ENCODE measurements around the gene MSRB1.
"Not testable (repeated sequence)": the region's sequence is repeated elsewhere in the genome, so short reads cannot be mapped to it uniquely, and the experiment has no call there.

Gene MSRB1

DNA sequence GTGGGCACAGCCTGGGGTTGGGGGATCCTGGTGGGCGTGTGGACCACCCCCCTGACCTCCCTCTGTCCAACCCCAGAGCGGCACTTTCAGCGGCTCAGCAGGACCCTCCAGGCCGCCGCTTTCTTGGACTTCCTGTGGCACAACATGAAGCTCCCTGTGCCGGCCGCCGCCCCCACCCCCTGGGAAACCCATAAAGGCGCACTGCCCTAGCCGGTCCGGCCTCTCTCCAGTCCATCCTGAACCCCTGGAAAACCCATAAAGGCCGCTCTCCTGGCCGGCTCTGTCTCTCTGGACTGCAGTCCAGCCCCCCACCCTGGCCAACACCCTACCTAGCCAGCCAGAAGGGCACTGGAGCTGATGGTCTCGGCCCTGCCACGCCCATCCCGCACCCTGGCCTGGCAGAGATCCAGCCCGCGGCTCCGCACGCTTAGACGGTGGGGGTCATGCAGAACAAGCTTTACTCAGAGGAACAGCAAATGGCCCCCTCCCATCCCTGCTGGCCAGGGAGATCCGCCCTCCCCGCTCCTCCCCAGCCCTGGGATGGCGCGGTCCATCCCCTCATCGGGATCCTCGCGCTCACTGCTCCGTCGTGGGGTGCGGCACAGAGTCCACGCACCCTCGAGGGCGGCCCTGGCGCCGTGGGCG is 35.6 kb upstream of the MSRB1 start:
- no peak for DNase-seq

DNA sequence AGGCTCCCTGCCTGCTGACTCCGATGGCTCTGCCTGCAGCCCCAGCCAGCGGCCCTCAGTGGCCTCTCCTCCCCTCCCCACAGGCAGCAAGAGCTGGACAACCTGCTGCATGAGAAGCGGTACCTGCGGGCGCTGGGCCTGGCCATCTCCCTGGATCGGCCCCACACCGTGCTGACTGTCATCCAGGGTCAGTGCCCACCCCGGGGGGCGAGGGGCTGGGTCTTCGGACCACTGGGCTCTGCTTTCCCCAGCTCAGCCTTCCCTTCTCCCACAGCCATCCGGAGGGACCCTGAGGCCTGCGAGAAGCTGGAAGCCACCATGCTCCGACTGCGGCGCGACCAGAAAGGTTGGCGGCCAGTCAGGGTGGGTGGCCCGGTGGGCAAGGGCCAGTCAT is 34.9 kb upstream of the MSRB1 start:
- no peak for DNase-seq

DNA sequence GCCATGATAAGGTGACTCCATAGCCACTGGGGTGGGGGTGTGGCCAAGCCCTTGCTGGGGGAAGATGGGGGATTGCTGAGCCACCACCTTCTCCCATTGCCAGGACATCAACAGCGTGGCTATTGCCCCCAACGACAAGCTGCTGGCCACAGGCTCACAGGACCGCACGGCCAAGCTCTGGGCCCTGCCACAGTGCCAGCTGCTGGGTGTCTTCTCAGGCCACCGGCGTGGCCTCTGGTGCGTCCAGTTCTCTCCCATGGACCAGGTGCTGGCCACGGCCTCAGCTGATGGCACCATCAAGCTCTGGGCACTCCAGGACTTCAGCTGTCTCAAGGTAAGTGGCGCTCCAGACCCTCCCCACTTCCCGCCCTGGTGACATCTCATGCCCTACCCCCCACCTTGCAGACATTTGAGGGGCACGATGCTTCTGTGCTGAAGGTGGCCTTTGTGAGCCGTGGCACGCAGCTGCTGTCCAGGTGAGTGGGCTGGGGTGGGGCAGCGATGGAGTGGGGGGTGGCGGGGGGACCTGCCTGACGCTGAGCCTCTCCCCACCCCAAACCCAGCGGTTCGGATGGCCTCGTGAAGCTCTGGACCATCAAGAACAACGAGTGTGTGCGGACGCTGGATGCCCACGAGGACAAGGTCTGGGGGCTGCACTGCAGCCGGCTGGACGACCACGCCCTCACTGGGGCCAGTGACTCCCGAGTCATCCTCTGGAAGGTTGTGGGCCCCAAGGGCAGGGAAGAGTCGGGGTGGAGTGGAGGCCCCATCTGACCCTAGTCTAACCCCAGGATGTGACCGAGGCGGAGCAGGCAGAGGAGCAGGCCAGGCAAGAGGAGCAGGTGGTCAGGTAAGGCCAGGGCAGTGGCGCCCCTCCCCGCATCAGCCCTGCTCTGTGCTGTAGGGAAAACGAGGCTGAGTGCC is 34.2 kb upstream of the MSRB1 start:
- DNase-seq, result no peak

DNA sequence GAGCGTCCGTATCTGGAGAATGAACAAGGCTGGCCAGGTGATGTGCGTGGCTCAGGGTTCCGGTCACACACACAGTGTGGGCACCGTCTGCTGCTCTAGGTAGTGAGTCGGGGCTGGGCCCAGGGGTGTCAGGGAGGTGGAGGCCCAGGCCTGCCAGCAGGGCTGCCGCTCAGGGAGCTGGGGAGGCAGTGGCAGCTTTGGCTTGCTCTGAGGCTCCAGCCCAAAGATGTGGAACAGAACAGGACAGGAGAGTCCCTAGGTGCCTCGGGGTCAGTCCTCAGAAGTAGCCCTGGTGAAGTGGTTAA is 33.2 kb upstream of the MSRB1 start:
- no peak for DNase-seq

DNA sequence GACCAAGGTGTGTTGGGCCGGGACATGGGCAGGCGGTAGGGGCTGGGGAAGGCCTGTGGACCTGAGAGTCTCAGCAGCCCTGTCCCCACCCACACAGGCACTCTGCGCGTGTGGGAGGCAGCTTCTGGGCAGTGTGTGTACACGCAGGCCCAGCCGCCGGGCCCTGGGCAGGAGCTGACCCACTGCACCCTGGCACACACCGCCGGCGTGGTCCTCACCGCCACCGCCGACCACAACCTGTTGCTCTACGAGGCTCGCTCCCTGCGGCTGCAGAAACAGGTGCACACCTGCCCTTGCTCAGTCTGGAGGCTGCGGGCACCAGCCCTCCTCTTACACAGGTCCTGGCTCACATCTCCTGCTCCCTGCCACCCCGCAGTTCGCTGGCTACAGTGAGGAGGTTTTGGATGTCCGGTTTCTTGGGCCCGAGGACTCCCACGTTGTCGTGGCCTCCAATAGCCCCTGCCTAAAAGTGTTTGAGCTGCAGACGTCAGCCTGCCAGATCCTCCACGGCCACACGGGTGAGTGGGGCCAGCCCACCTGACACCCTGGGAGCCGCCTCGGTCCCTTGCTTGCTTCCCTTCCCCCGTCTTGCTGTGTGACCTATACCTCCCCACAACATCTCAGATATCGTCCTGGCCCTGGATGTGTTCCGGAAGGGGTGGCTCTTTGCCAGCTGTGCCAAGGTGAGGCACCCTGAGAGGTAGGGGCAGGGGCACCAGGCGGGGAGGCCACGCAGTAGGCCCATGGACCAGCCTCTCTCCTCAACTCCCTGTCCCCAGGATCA is 32.6 kb upstream of the MSRB1 start:
- no peak for DNase-seq

DNA sequence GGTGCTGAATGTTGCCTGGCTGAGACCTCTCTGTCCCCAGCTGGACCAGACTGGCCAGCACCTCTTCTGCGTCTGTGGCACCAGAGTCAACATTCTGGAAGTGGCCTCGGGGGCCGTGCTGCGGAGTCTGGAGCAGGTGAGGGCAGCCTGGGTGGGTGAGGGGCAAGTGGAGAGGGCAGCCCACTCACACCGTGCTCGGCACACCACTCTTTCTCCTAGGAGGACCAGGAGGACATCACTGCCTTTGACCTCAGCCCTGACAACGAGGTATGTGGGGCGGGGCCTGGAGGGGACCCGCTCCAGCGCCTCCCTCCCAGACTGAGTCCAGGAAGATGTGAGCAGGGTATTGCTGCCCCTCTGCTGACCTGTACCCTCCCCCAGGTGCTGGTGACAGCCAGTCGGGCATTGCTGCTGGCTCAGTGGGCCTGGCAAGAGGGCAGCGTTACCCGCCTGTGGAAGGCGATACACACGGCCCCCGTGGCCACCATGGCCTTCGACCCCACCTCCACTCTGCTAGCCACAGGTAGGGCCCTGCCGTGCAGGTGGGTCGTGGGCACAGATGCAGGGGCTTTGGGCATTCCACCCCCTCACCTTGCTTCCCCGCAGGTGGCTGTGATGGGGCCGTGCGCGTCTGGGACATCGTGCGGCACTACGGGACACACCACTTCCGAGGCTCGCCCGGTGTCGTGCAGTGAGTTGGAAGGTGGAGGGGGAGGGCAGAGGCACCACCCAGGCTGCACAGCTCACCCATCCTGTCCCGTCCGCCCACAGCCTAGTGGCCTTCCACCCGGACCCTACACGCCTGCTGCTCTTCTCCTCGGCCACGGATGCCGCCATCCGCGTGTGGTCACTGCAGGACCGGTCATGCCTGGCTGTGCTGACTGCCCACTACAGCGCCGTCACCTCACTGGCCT is 31.4 kb upstream of the MSRB1 start:
- DNase-seq, result no peak

DNA sequence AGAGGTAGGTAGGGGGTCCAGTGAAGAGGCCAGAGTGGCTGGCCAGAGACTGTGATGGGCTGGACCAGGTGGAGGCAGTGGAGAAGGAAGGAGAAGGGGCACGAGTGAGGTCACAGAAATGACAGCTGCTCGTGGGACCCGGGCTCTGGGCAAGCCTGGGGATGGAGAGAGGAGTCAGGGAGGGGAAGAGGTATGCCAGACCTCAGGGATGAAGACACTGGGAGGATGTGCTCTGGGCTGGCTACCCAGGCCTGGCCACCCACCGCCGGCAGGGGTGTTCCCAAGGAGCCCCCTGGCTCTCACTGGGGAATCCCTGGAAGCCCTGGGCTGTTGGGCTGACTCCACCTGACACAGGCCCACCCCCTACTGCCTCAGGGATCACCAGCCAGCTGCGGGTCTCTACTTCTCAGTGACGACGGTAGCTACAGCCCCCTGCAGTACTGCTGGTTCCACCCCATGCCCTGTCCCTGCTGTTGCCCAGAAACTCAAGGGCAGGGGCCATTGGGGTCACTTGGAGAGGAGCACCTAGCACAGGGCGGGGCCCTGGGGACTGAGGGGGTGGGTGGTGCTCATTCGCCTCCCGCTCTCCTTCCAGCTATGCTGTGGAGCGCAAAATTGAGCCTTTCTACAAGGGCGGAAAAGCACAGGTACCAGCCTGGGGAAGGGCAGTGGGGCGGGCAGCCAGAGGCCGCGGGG is 30.6 kb upstream of the MSRB1 start:
- no peak for DNase-seq

DNA sequence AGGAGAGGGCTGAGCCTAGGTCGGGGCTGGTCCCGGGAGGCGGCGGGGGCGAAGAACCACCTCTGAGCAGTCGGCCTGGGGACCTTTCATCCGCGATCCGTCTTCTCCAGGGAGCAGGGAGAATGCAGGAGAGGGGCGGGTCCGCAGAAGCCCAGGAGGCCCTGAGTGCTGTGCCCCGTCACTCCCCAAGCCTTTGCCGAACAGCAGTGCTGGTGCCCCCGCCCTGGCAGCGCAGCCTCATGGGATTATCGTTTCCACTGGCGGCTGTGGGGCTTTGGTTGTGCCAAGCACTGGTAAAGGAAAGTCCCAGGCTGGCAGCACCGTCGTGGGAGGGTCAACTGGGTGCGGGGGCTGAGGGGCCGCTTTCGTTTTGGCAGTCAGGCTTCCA is 29.5 kb upstream of the MSRB1 start:
- DNase-seq, result no peak

DNA sequence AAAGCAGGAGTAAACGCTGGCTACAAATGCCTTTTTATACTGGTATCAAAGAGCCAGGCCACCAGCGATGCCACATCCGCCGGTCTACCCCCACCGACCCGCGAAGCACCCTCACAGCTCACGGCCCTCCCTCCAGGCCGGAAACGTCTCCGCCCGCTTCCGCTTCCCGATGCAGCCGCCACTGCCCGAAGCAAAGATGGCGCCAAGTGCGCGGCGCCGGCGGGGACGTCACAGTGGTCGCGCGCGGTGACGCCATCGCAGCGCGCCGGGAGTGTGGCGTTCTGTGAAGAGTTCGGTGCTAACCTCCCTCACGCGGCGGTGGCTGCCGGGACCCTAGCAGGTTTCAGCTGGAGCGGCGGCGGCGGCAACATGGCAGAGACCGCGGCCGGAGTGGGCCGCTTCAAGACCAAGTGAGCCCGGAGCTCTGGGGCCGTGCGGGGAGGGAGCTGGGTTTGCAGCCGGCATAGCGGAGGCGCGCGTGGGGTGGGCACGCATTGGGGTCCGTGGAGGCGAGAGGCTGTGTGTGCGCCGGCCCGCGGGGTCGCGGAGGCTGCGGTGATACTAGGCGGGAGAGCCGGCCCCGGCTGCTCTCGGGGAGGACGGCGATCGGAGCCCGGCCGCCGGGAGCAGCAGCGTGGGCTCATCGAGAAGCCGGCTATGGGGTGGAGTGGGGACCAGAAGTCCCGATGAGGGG is 28.9 kb upstream of the MSRB1 start, which contains the start of gene TBL3:
Gene TBL3, plus strand, starts transcription at position 258 of the 694 bp plus-strand sequence. Its CDS starts 112 bp downstream, at position 370.
- DNase-seq, result peak; percentile 97

DNA sequence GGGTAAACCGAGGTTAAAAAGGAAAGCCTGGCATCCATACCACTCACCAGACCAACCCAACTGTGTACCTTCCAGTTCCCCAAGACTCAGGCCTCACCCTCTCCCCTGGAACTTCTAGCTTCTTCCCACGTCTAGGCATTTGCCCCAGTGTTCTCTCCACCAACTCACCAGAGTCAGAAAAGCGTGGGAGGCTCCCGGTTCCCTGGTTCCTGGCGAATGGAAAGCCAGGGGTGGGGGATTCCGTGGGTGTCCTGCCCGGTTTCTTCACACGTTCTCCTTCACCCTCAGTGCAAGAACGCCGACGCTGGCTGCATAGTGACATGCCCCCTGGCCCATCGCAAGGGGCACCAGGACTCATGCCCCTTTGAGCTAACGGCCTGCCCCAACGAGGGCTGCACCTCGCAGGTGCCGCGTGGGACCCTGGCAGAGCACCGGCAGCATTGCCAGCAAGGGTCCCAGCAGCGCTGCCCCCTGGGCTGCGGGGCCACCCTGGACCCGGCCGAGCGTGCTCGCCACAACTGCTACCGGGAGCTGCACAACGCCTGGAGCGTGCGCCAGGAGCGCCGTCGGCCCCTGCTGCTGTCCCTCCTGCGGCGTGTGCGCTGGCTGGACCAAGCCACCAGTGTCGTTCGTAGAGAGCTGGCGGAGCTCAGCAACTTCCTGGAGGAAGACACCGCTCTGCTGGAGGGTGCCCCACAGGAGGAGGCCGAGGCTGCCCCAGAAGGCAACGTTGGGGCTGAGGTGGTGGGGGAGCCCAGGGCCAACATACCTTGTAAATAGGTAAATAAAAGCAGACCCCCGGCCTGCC is 25.4 kb upstream of the MSRB1 start:
- DNase-seq, result no peak

DNA sequence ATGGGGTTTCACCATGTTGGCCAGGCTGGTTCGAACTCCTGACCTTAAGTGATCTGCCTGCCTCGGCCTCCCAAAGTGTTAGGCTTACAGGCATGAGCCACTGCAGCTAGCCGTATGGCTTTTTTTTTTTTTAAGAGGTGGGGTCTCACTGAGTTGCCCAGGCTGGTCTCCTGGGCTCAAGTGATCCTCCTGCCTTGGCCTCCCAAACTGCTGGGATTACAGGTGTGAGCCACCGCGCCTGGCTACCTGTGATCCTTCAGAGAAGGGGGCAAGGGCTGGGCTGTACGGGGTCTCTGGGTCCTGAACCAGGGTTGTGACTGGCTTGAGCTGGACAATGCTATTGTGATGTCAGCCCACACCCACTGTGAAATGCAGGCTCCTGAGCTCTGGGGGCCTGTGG is 23.5 kb upstream of the MSRB1 start, which contains the start of gene RNF151:
Gene RNF151, plus strand, starts transcription at position 397 of the 400 bp plus-strand sequence. CDS start 26 bp downstream, outside the sequence.
- DNase-seq, result no peak

DNA sequence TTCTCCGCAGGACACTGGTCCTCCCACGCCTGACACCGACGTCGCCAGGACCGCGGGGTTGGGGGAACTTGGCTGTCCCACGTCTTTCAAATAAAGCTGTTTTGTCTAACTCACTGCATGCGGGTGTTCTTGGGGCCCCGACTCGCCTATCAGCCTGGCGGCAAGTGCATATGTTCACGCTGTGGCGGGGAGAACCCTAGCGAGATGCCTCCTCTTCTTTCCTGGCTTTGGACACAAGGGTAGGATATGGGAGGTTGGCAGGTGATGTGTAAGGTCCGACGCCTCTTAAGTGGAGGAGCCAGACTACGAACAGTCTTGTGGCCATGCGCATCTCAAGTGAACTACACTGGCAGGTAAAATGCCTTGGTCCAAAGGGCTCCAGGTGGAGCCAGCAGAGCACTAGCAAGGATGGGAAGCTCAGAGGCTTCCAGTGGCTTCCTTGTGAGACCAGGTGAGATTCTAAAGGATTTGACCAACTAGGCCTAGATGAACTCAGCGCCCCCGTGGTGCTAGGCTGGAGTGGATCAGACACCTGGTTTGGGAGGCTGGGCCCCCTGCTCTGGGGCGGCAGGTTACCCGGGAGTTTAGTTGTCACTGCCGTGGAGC is 22.5 kb upstream of the MSRB1 start:
- no peak for DNase-seq

DNA sequence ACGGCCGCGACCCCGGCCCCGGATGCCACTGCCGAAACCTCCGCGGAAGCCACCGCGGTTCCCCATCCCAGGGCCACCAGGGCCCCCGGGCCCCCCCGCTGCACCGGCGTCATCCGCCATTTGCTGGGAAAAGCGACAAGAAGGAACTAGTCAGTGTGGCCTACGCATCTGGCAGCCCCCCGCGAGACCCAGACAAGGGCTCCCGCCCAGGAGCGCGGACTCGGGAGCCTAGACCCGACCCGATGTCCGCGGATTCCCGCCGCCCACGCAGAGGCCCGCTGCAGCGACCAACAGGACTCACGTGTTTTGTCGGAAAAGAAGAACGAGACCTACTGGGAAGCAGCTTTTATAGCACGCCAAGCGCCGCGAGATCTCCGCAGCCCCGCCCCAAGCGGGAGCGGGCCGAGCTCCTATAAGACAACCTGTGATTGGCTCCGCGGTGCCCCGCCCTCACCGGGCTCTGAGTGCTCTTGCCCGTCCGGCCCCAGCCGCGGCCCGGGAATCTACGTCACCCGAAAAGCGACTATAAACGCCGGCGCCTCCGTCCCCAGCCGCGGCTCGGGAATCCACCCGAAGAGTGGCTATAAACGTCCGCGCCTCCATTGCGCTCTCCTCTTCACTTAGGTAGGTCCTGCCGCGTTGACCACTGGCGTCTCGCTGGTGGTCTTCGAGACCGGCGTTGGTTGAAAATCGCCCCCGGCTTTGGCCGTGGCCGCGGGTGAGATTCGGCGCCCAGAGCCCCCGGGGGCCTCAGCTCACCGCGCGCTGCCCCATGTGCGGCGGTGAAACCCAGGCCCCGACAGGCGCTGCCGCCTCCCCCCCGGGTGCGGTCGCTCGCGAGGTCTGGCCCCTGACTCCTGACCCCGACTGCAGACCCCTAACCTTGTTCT is 21.8 kb upstream of the MSRB1 start, which contains the start of gene RPS2:
Gene RPS2, minus strand, starts transcription at position 321 of the 890 bp plus-strand sequence. Its CDS starts 201 bp downstream, at position 120.
- DNase-seq, result peak; percentile 98

DNA sequence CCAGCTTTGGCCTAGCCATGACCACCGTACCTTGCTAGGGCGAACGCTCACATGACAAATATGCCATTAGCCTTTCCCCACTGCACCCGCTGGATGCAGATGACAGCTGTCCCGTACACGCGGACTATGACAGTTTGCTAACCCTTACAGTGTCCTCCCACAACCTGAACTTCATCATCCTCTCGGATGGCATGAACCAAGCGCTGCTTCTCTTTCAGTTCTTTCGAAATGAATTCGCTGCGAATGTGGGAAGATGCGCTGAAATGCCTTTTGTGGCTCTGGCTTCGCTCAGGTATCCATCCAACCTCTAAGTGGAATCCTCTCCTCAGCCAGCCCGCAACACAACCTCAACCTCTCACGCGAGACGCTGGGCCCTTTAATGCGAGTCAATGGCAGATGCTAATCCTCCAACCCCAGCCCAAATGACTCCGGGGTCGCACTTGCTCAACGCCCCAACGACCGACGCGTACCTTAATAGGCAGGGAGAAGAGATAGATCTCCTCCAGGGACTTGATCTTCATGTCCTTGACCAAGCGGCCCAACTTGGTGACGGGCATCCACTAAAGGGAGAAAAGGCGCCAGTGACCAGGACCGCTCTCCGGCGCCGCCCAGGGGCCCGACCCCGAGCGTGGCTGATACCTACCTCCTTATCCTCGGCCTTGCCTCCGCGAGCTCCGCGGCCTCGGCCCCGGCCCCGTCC is 21.0 kb upstream of the MSRB1 start:
- no peak for DNase-seq

DNA sequence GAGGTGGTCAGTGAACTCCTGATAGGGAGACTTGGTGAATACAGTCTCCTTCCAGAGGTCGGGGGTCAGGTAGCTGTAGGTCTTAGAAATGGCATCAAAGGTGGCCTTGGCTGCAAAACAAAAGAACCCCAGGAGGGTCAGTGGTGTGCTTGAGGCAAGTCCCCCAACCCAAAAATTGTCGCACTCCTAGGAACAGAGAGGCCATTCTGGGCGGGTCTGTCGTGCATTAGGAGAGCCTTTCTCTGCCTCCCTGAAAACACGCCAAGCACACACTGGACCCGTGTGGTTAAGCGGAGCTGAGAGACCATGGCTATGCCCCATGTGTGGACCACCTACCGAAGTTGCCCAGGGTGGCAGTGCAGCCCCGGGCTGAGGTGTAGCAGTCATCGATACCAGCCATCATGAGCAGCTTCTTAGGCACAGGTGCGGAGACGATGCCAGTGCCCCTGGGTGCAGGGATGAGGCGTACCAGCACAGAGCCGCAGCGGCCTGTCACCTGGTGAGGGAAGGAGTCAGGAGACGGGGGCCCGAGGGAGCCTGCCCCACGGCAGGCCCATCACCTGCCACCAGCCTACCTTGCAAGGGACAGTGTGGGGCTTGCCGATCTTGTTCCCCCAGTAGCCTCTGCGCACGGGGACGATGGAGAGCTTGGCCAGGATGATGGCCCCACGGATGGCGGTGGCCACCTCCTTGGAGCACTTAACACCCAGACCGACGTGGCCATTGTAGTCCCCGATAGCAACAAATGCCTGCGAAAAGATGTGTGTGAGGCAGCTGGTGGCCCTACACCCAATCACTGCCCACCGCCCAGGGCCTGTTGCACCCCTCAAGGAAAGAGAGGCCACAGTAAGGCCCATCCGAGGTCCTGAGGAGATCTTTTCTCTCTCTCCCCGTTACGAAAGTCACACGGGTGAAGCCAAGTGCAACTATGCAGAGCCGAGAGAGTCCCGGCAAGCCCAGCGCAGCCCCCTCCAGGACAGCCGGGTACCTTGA is 19.5 kb upstream of the MSRB1 start:
- not testable (repeated sequence) for DNase-seq

DNA sequence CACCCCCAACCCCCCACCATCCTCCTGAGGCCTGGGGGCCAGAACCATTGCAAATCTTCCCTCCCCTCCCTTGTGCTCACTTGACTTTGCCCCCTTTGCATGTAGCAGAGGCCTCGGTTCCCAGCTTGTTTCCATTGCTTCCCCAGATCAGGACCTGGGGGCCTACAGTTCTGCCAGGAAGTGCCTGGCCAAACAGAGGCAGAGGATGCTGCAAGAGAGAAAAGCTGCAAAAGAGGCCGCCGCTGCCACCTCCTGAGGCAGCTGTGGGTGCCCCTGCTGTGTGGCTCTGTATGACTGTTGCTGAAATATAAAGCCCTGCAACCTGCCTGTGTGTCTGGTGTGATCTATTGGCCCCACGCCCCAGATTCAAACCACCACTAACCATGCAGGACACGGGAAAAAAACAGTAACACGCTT is 18.7 kb upstream of the MSRB1 start:
- DNase-seq, result no peak
